ENCODE results near the gene CAND2. TPM values are rescaled to one million over a fixed set of nuclear protein-coding genes. Genes with fewer than 3 reads are reported as not detected.

CAND2 gene
- total and polyA plus RNA-seq, 9 of the 15 experiments (the other 6 are each of a cell fraction or from before 2014, with no cell fraction given), result 0.91 to 14.9 (median 4.3) TPM

- TF ChIP-seq ZNF277 (CRISPR knock-in tag; IDR thresholded peaks at IDR 0.05; ENCODE audit: borderline replicate concordance), result no peak
- TF ChIP-seq POLR2G (IDR thresholded peaks at IDR 0.05; ENCODE audit: low read depth, low read length), result peak; percentile 9; the same call in 1 of the 2 replicates
- TF ChIP-seq, protein P1, sequence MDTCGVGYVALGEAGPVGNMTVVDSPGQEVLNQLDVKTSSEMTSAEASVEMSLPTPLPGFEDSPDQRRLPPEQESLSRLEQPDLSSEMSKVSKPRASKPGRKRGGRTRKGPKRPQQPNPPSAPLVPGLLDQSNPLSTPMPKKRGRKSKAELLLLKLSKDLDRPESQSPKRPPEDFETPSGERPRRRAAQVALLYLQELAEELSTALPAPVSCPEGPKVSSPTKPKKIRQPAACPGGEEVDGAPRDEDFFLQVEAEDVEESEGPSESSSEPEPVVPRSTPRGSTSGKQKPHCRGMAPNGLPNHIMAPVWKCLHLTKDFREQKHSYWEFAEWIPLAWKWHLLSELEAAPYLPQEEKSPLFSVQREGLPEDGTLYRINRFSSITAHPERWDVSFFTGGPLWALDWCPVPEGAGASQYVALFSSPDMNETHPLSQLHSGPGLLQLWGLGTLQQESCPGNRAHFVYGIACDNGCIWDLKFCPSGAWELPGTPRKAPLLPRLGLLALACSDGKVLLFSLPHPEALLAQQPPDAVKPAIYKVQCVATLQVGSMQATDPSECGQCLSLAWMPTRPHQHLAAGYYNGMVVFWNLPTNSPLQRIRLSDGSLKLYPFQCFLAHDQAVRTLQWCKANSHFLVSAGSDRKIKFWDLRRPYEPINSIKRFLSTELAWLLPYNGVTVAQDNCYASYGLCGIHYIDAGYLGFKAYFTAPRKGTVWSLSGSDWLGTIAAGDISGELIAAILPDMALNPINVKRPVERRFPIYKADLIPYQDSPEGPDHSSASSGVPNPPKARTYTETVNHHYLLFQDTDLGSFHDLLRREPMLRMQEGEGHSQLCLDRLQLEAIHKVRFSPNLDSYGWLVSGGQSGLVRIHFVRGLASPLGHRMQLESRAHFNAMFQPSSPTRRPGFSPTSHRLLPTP (IDR thresholded peaks at IDR 0.05; ENCODE audit: borderline replicate concordance, extremely low read depth, insufficient read length), result no peak
- TF ChIP-seq ATF7 (IDR thresholded peaks at IDR 0.05), result no peak
- no peak for TF ChIP-seq PYGO2 (tag; IDR thresholded peaks at IDR 0.05)
These were observed 34.3 kb downstream of the CAND2 start (continued) for GRCh38 chr3:12830785-12831156.

DNA sequence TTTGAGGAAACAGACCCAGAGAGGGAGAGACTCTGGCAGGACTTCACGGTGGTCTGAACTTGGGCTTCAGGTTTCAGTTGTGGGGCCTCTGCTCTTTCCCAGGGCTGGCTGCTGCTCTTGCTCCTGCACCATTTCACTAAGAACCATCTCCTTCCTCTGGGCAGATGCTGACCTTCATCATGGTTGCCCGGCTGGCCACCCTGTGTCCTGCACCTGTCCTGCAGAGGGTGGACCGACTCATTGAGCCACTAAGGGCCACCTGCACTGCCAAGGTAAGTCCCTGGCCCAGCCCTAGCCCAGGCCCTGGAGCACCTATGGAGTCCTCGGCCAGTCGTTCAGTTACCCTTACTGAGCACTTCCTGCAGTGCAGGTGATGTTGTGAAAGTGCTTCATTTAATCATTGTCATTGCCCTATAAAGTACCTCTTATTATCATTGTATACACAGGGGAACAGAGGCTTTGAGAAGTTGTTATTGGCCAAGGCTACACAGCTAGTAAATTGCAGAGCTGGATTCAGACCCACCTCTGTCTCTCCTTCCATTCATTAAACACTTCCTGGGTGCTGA lies 34.9 kb downstream of the CAND2 start:
- WGBS (ENCODE audit: insufficient coverage, low coverage, missing lambda C conversion rate), result 57% methylated on average over 5 of the region's 5 CpGs
- no peak for TF ChIP-seq ZNF57 (CRISPR knock-in tag; IDR thresholded peaks at IDR 0.05)
- TF ChIP-seq NFRKB (IDR thresholded peaks at IDR 0.05; ENCODE audit: low read depth), result no peak
- TF ChIP-seq THRAP3 (IDR thresholded peaks at IDR 0.05; ENCODE audit: borderline replicate concordance), result no peak
- TF ChIP-seq L3MBTL2 (IDR thresholded peaks at IDR 0.05), result no peak
- no peak for TF ChIP-seq FOXA1 (IDR thresholded peaks at IDR 0.05; ENCODE audit: borderline replicate concordance)
- no peak for TF ChIP-seq ZNF586 (CRISPR knock-in tag; conservative IDR thresholded peaks at IDR 0.05)
- peak; percentile 23; the same call in 1 of the 2 replicates for TF ChIP-seq POLR2A (conservative IDR thresholded peaks at IDR 0.05)
- no peak for TF ChIP-seq MIER1 (IDR thresholded peaks at IDR 0.05; ENCODE audit: low read depth)

More for the DNA sequence above, 34.9 kb downstream of the CAND2 start:
- H3K9ac ChIP-seq (ENCODE audit: insufficient read depth in 1 of 2, low read depth in 2 of 2, low read length in 2 of 2), result no peak overlapping the region; a peak in 1 of 4 replicates
- intact Hi-C loops (cut with micrococcal nuclease) (loop anchor here (2.0 kb wide), 1 partner anchor 125 kb away; no protein-coding TSS in a partner anchor), in situ Hi-C loops (cut with MboI) (no loop called here)
- no peak overlapping the region for H3K4me3 ChIP-seq
- H3K27ac ChIP-seq (ENCODE audit: extremely low read depth, low read depth, low read length), result no peak overlapping the region
- no peak overlapping the region for H3K4me2 ChIP-seq (ENCODE audit: insufficient read depth, low read length)
- no peaks in the 10 kb centered on the region for H3K27me3 ChIP-seq (ENCODE audit: control insufficient read depth in 2 of 2, insufficient read depth in 2 of 2, low read length in 2 of 2)
- H3K9me3 ChIP-seq (replicated peaks; ENCODE audit: control insufficient read depth, insufficient read depth, low read depth, low read length), result no peaks in the 10 kb centered on the region
- peak; percentile 11 for ATAC-seq
- H2AFZ ChIP-seq (ENCODE audit: low read depth, low read length), result no peak overlapping the region
- POLR2A ChIA-PET, result interaction anchor here (0.6 to 11.9 kb wide), 9 partner anchors 10 to 60 kb away, joined by 3 to 108 read pairs (median 8); partner anchors contain the start of gene RPL32
- no peak for FAIRE-seq
- CTCF ChIA-PET (ENCODE audit: low intra/inter-chr PET ratio), result no interaction called here
- H3K36me3 ChIP-seq (ENCODE audit: control insufficient read depth, insufficient read depth, low read length), result peaks cover 73% of the 10 kb centered on the region
- H4K20me1 ChIP-seq (replicated peaks; ENCODE audit: control insufficient read depth, insufficient read depth, low read length), result peaks cover 30% of the 10 kb centered on the region
- H3K4me1 ChIP-seq (replicated peaks in 1 of 2; ENCODE audit: control insufficient read depth in 2 of 2, insufficient read depth in 2 of 2, low read length in 2 of 2), result no peaks in the 10 kb centered on the region; a peak in 2 of 5 replicates
- no peak for DNase-seq (ENCODE audit: extremely low read depth in 1 of 4, low spot score in 3 of 4)
- peaks cover 12% of the 10 kb centered on the region for H3K79me2 ChIP-seq (ENCODE audit: control insufficient read depth, insufficient read depth, low read length)
- peaks cover 4% of the 10 kb centered on the region for H3K9me1 ChIP-seq (ENCODE audit: control insufficient read depth, insufficient read depth, low read length)
- no TSS peak for BruUV-seq (replicated peaks)

Data from K562 (cell line).